Cardiac muscle cell (in vitro differentiated cells and primary cell): Measurements from ENCODE around the gene FBXO41. TPM values are rescaled to one million over a fixed set of nuclear protein-coding genes. Genes with fewer than 3 reads are reported as not detected.

Source experiments
- DNase-seq, 2 donors: peaks; one replicate each; pipeline versions ENCODE4 v3.0.0 to v3.0.0-alpha.2; 2010 to 2017; ENCODE audit warnings: low read depth in 1 of 2, low spot score in 1 of 2
- H3K27ac ChIP-seq: fragments of 200-600 bp; sonication (generic); 2 replicates; pipeline ENCODE4 v1.5.1; 2016
- H3K27me3 ChIP-seq: fragments of 200-600 bp; sonication (generic); 2 replicates; pipeline ENCODE4 v1.6.0; 2016; ENCODE audit warnings: control low read depth
- H3K36me3 ChIP-seq: fragments of 200-600 bp; sonication (generic); 2 replicates; pipeline ENCODE4 v1.5.1; 2016; ENCODE audit warnings: control low read depth
- H3K4me1 ChIP-seq: fragments of 200-600 bp; sonication (generic); 2 replicates; pipeline ENCODE4 v1.8.1; 2017; ENCODE audit warnings: low read depth, mild to moderate bottlenecking, mixed run types
- H3K4me3 ChIP-seq: fragments of 200-600 bp; sonication (generic); 2 replicates; pipeline ENCODE4 v1.5.1; 2016; ENCODE audit warnings: mild to moderate bottlenecking
- H3K9me3 ChIP-seq: fragments of 200-600 bp; sonication (generic); 2 replicates; pipeline ENCODE4 v1.5.1; 2017; ENCODE audit warnings: low read depth, mild to moderate bottlenecking, control low read depth
- polyA plus RNA-seq: library from polyadenylated mRNA; unstranded; fragments of >200 nt; fragmentation: Nextera tagmentation; extraction: Ambion mirVana; gene quantifications from 2 replicates; pipeline ENCODE4 v1.2.1, GENCODE V29; 2016
- total RNA-seq: library from RNA; depleted of rRNA; stranded (reverse); fragments of >200 nt; gene quantifications from 2 replicates; pipeline ENCODE4 v1.2.3, GENCODE V29; 2016
- TF ChIP-seq, protein P1 (sequence below): IDR thresholded peaks from 2 replicates; pipeline ENCODE4 v1.5.1; 2012; ENCODE audit warnings: low read depth, mild to moderate bottlenecking, low read length

FBXO41 gene
- total and polyA plus RNA-seq, 2 experiments from 2014 or later, result 1.0 to 4.1 TPM

DNA sequence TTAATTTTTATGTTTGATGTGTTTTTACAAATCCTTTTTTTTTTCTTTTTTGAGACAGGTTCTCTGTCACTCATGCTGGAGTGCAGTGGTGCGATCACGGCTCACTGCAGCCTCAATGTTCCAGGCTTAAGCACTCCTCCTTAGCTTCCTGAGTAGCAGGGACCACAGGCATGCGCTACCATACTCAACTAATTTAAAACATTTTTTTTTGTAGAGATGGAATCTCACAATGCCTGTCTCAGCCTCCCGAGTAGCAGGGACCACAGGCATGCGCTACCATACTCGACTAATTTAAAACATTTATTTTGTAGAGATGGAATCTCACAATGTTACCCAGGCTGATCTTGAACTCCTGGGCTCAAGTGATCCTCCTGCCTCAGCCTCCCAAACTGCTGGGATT, 78.7 kb downstream of the FBXO41 start:
- DNase-seq, result no peak
- TF ChIP-seq, protein P1, sequence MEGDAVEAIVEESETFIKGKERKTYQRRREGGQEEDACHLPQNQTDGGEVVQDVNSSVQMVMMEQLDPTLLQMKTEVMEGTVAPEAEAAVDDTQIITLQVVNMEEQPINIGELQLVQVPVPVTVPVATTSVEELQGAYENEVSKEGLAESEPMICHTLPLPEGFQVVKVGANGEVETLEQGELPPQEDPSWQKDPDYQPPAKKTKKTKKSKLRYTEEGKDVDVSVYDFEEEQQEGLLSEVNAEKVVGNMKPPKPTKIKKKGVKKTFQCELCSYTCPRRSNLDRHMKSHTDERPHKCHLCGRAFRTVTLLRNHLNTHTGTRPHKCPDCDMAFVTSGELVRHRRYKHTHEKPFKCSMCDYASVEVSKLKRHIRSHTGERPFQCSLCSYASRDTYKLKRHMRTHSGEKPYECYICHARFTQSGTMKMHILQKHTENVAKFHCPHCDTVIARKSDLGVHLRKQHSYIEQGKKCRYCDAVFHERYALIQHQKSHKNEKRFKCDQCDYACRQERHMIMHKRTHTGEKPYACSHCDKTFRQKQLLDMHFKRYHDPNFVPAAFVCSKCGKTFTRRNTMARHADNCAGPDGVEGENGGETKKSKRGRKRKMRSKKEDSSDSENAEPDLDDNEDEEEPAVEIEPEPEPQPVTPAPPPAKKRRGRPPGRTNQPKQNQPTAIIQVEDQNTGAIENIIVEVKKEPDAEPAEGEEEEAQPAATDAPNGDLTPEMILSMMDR, result no peak
- Histone ChIP-seq H3K9me3 (no peaks in the 10 kb centered on the region), H3K4me1 (no peaks in the 10 kb centered on the region), H3K27ac (no peak overlapping the region), H3K27me3 (peaks cover 83% of the 10 kb centered on the region), H3K36me3 (no peaks in the 10 kb centered on the region), H3K4me3 (no peak overlapping the region)

Other genes with a start within 250 kb of the FBXO41 start
- gene SFXN5, start 212.8 kb downstream of the FBXO41 start, total RNA-seq, result 13.5 and 15.6 TPM in 2 replicates
- gene SFXN5, start 212.8 kb downstream of the FBXO41 start, polyA plus RNA-seq, result 7.0 and 11.4 TPM in 2 replicates
- 7.2 and 12.1 TPM in 2 replicates for gene RAB11FIP5, start 171.5 kb downstream of the FBXO41 start, total RNA-seq
- 4.2 and 9.0 TPM in 2 replicates for gene RAB11FIP5, start 171.5 kb downstream of the FBXO41 start, polyA plus RNA-seq
- not detected in 2 replicates for gene NOTO, start 81.9 kb downstream of the FBXO41 start, total RNA-seq
- gene NOTO, start 81.9 kb downstream of the FBXO41 start, polyA plus RNA-seq, result not detected in 2 replicates
- 24.4 and 26.1 TPM in 2 replicates for gene SMYD5, start 70.2 kb downstream of the FBXO41 start, total RNA-seq
- gene SMYD5, start 70.2 kb downstream of the FBXO41 start, polyA plus RNA-seq, result 26.4 and 27.0 TPM in 2 replicates
- gene PRADC1, start 51.2 kb downstream of the FBXO41 start, total RNA-seq, result 42.6 and 99.4 TPM in 2 replicates
- 62.8 and 99.8 TPM in 2 replicates for gene PRADC1, start 51.2 kb downstream of the FBXO41 start, polyA plus RNA-seq
- 370 and 424 TPM in 2 replicates for gene CCT7, start 50.2 kb downstream of the FBXO41 start, total RNA-seq
- 340 and 384 TPM in 2 replicates for gene CCT7, start 50.2 kb downstream of the FBXO41 start, polyA plus RNA-seq
- gene EGR4, start 9.1 kb upstream of the FBXO41 start, total RNA-seq, result 0.06 TPM in 1 of 2 replicates, not detected in the other
- gene EGR4, start 9.1 kb upstream of the FBXO41 start, polyA plus RNA-seq, result 0.31 TPM in 1 of 2 replicates, not detected in the other
- 25.2 and 30.1 TPM in 2 replicates for gene ALMS1, start 101.4 kb upstream of the FBXO41 start, total RNA-seq
- gene ALMS1, start 101.4 kb upstream of the FBXO41 start, polyA plus RNA-seq, result 6.8 and 10.6 TPM in 2 replicates